Subcutaneous adipose tissue (tissue), 4 donors: ENCODE results near the gene RSPH1. TPM values are rescaled to one million over a fixed set of nuclear protein-coding genes. Genes with fewer than 3 reads are reported as not detected.

Experiments
- CTCF ChIP-seq: fragments of 450-650 bp; IDR thresholded peaks from one replicate; pipeline ENCODE4 v1.5.1; 2016; ENCODE audit warnings: low read depth, mild to moderate bottlenecking, control low read depth, antibody characterized with exemption, moderate library complexity
- total RNA-seq, 4 donors: library from RNA; depleted of rRNA; stranded (reverse); fragments of >200 nt; gene quantifications; one replicate each; pipeline ENCODE4 v1.1.0, GENCODE V29; 2016

Gene RSPH1
- total RNA-seq, 4 donors from 2014 or later, result 0.34 to 0.38 TPM; not detected in 2

GRCh38 chr21:42536601-42537000 lies 40.6 kb upstream of the RSPH1 start:
- TF ChIP-seq CTCF, result no peak

GRCh38 chr21:42535602-42536171 lies 39.7 kb upstream of the RSPH1 start:
- no peak for TF ChIP-seq CTCF

GRCh38 chr21:42534421-42535378 lies 38.7 kb upstream of the RSPH1 start:
- no peak for TF ChIP-seq CTCF

GRCh38 chr21:42533963-42534355 lies 37.9 kb upstream of the RSPH1 start:
- no peak for TF ChIP-seq CTCF

GRCh38 chr21:42533306-42533962 lies 37.4 kb upstream of the RSPH1 start:
- no peak for TF ChIP-seq CTCF

GRCh38 chr21:42532466-42533181 lies 36.6 kb upstream of the RSPH1 start:
- no peak for TF ChIP-seq CTCF
